NT2/D1 (cell line): ENCODE results near the gene PRRT1.
"Not testable (repeated sequence)": the region's sequence is repeated elsewhere in the genome, so short reads cannot be mapped to it uniquely, and the experiment has no call there.

Source experiments
- DNase-seq: peaks from one replicate; pipeline ENCODE4 v3.0.0-alpha.2; 2011; ENCODE audit warnings: low read depth, low spot score
- H3K27me3 ChIP-seq: 2 replicates; pipeline ENCODE4 v1.6.0; 2011; ENCODE audit warnings: mild to moderate bottlenecking; ENCODE audit not compliant: insufficient read length, insufficient read depth
- H3K36me3 ChIP-seq: 2 replicates; pipeline ENCODE4 v1.6.1; 2011; ENCODE audit warnings: mild to moderate bottlenecking, low read length, mixed read lengths; ENCODE audit not compliant: insufficient read depth, insufficient read length
- H3K4me1 ChIP-seq: 2 replicates; pipeline ENCODE4 v1.5.1; 2011; ENCODE audit not compliant: insufficient read depth, insufficient read length
- H3K4me3 ChIP-seq: 2 replicates; pipeline ENCODE4 v1.5.1; 2011; ENCODE audit warnings: low read depth; ENCODE audit not compliant: insufficient read length
- H3K9ac ChIP-seq: 2 replicates; pipeline ENCODE4 v1.6.0; 2011; ENCODE audit warnings: low read depth; ENCODE audit not compliant: insufficient read length
- H3K9me3 ChIP-seq: 2 replicates; pipeline ENCODE4 v1.5.1; 2011; ENCODE audit warnings: mild to moderate bottlenecking, low read length; ENCODE audit not compliant: insufficient read depth
- SUZ12 ChIP-seq: IDR thresholded peaks from 2 replicates; pipeline ENCODE4 v1.6.1; 2011; ENCODE audit not compliant: insufficient read length, insufficient read depth; ENCODE audit errors: extremely low read depth
- YY1 ChIP-seq: IDR thresholded peaks from 2 replicates; pipeline ENCODE4 v1.6.1; 2011; ENCODE audit not compliant: insufficient read length, insufficient read depth
- ZNF274 ChIP-seq: IDR thresholded peaks from 2 replicates; pipeline ENCODE4 v1.6.1; 2011; ENCODE audit warnings: mild to moderate bottlenecking, low read depth, low read length

Gene PRRT1

DNA sequence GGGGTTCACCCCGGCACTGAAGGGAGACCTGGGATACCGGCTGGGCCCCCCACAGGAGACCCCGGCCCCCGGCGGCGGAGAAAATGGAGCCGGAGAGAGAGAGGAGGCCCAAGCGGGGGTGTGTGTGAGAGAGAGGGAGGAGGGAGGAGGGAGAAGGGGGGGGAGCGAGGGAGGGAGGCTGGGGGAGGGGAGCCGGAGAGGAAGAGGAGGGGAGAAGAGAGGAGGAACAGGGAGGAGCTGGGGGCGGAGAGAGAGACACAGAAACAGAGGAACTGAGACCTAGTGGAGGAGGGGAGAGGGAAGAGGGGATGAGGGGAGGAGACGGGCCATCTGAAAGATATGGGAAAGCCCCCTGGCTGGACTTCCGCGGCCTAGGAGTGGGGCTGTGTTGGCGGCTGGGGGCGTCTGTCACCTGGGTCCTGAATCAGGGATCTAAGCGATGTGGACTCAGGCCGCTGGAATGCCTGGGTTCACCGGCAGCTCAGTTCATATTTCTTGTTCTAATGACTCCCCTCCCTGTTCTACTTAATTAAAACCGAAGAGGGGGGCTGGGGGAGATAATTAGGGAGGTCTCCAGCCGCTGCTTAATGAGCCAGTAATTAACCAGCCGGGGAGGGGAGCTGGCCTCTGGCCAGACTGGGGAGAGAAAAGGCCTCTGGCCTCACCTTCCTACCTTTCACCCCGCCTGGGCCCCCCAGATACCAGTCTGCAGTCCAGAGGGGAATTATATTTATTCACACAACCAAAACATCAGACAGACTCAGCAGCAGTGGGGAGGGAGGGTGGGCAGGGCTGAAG is 38.5 kb upstream of the PRRT1 start, which contains the start of gene PBX2:
TSS of gene PBX2 (minus strand) at position 149 of the 798 bp plus-strand sequence. CDS start 287 bp downstream, outside the sequence.
- Histone ChIP-seq H3K4me3 (peak within 1 kb of the TSS; percentile 58), H3K27me3 (no peaks in the 10 kb centered on the region), H3K36me3 (peaks cover 22% of the 10 kb centered on the region), H3K9me3 (no peaks in the 10 kb centered on the region), H3K4me1 (peaks cover 8% of the 10 kb centered on the region), H3K9ac (peak within 1 kb of the TSS; percentile 83)
- peak; percentile 66 for DNase-seq
- no peak for TF ChIP-seq YY1

GRCh38 chr6:32189742-32190053 is 38.0 kb upstream of the PRRT1 start:
- H3K27me3 ChIP-seq: no peaks in the 10 kb centered on the region
- H3K9ac ChIP-seq: peak overlapping the region; percentile 83
- H3K36me3 ChIP-seq: peaks cover 22% of the 10 kb centered on the region
- H3K9me3 ChIP-seq: no peaks in the 10 kb centered on the region
- H3K4me1 ChIP-seq: peaks cover 8% of the 10 kb centered on the region
- peak overlapping the region; percentile 58 for H3K4me3 ChIP-seq
- TF ChIP-seq SUZ12 (no peak), YY1 (no peak), ZNF274 (no peak)
- DNase-seq: no peak

DNA sequence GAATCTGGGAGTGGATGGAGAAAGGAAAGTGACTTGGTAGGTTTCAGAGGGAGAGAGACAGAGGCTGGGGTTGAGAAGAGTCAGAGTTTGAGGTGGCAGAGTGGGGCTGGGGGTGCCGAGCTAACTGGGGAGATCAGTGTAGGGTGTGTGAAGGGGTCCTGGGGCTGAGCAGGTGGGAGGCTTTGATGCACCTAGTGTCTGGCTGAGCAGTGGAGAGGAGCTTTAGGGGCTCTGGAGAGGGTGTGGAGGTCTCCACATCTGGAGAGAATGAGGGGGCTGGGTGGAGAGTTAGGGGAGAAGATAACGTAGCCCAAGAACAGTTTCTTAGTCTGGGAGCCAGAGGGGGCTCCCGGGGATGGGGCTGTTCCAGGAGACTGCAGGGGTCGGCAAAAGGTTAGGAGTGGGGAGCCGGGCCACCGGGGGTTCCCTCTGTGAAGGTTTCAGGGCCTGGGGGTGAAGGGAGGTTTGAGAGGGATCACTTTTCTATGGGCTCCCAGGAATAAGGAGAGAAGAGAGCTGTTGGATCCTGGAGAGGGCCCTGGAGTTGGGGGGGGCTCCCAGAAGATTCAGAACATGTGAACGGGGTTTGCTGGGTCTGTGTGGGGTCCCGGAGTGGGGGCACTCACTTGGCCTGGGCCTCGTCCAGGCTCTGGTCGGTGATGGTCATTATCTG is 37.5 kb upstream of the PRRT1 start:
- TF ChIP-seq SUZ12: no peak
- no peak for TF ChIP-seq ZNF274
- TF ChIP-seq YY1: no peak
- no peaks in the 10 kb centered on the region for H3K9me3 ChIP-seq
- no peaks in the 10 kb centered on the region for H3K27me3 ChIP-seq
- DNase-seq: no peak
- peaks cover 10% of the 10 kb centered on the region for H3K4me1 ChIP-seq
- H3K4me3 ChIP-seq: peak overlapping the region; percentile 58
- peaks cover 22% of the 10 kb centered on the region for H3K36me3 ChIP-seq
- peak overlapping the region; percentile 83 for H3K9ac ChIP-seq

GRCh38 chr6:32188381-32189068 is 36.8 kb upstream of the PRRT1 start:
- Histone ChIP-seq H3K9ac (peak overlapping the region; percentile 83), H3K36me3 (peaks cover 23% of the 10 kb centered on the region), H3K27me3 (no peaks in the 10 kb centered on the region), H3K9me3 (no peaks in the 10 kb centered on the region), H3K4me3 (peak overlapping the region; percentile 58), H3K4me1 (peaks cover 10% of the 10 kb centered on the region)
- TF ChIP-seq SUZ12 (no peak), ZNF274 (no peak), YY1 (no peak)
- DNase-seq: no peak

GRCh38 chr6:32187725-32188380 is 36.1 kb upstream of the PRRT1 start:
- H3K4me3 ChIP-seq, H3K9ac ChIP-seq: not testable (repeated sequence)
- H3K4me1 ChIP-seq: peaks cover 10% of the 10 kb centered on the region

GRCh38 chr6:32187009-32187709 is 35.4 kb upstream of the PRRT1 start:
- Histone ChIP-seq H3K27me3 (no peaks in the 10 kb centered on the region), H3K9me3 (no peaks in the 10 kb centered on the region), H3K9ac (no peak overlapping the region), H3K4me3 (no peak overlapping the region), H3K4me1 (peaks cover 11% of the 10 kb centered on the region), H3K36me3 (peaks cover 37% of the 10 kb centered on the region)
- no peak for DNase-seq
- TF ChIP-seq ZNF274: no peak
- no peak for TF ChIP-seq YY1
- no peak for TF ChIP-seq SUZ12

More at GRCh38 chr6:32187725-32188380, 36.1 kb upstream of the PRRT1 start:
- not testable (repeated sequence) for H3K9me3 ChIP-seq, DNase-seq, H3K27me3 ChIP-seq
- H3K36me3 ChIP-seq: peaks cover 30% of the 10 kb centered on the region

GRCh38 chr6:32186151-32186840 is 34.6 kb upstream of the PRRT1 start:
- H3K9ac ChIP-seq, H3K4me3 ChIP-seq, H3K9me3 ChIP-seq, H3K27me3 ChIP-seq, H3K4me1 ChIP-seq, DNase-seq: not testable (repeated sequence)
- peaks cover 41% of the 10 kb centered on the region for H3K36me3 ChIP-seq

DNA sequence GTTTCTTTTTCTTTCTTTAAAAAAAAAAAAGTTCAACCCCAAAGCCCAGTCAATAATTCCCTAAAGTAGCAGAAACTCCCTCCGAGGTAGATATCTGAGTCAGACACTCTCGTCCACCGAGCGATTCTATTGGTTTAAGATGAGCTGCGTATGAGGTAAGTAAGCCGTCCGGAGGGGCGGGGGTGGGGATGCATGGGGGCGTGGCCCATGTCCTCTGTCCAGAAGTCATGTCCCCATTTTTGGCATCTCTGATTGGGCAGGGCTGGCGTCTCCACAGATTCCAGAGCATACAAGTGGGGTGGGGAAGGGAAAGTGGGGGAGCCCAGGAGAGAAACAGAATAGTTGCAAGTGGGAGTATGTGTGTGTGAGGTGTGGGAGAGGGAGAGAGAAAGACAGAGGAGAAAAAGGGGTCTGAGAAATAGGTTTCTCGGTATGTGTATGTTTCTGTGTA is 34.0 kb upstream of the PRRT1 start:
- H3K9ac ChIP-seq, H3K4me3 ChIP-seq, DNase-seq, H3K9me3 ChIP-seq, H3K4me1 ChIP-seq, H3K27me3 ChIP-seq: not testable (repeated sequence)
- H3K36me3 ChIP-seq: peaks cover 47% of the 10 kb centered on the region
